A549 (cell line): Measurements from ENCODE around the gene NCOA6.

Experiments used
- CTCF ChIP-seq: fragments of >200 bp; sonication (Bioruptor Twin); formaldehyde crosslinking; IDR thresholded peaks from 3 replicates; pipeline ENCODE4 v1.5.1; 2016
- KDM1A ChIP-seq: fragments of 200-600 bp; sonication (generic); IDR thresholded peaks from 2 replicates; pipeline ENCODE4 v1.6.1; 2016; ENCODE audit warnings: low read depth, mild to moderate bottlenecking
- MAX ChIP-seq: IDR thresholded peaks from 2 replicates; pipeline ENCODE4 v1.6.1; 2012
- MYC ChIP-seq: IDR thresholded peaks from 2 replicates; pipeline ENCODE4 v1.6.1; 2012; ENCODE audit warnings: mild to moderate bottlenecking, inconsistent platforms, low read length, improper control_type of control experiment, borderline replicate concordance
- POLR2A ChIP-seq: IDR thresholded peaks from 2 replicates; pipeline ENCODE4 v1.6.1; 2012; ENCODE audit warnings: mild to moderate bottlenecking, low read length
- POLR2AphosphoS2 ChIP-seq: conservative IDR thresholded peaks from 2 replicates; pipeline ENCODE4 v1.6.1; 2012; ENCODE audit warnings: low read length, improper control_type of control experiment, inconsistent platforms
- RNF2 ChIP-seq: fragments of 200-600 bp; sonication (generic); IDR thresholded peaks from 2 replicates; pipeline ENCODE4 v1.6.1; 2016; ENCODE audit warnings: low read depth, mild to moderate bottlenecking, antibody characterized with exemption, moderate library complexity, borderline replicate concordance

GRCh38 chr20:34675561-34675960 lies 149.9 kb downstream of the NCOA6 start:
- no peak for TF ChIP-seq MAX
- TF ChIP-seq POLR2AphosphoS2 = no peak
- TF ChIP-seq POLR2A = no peak
- TF ChIP-seq CTCF = no peak
- no peak for TF ChIP-seq KDM1A
- TF ChIP-seq RNF2 = no peak
- TF ChIP-seq MYC = no peak
